ENCODE data around the gene DMTF1. TPM values are rescaled to one million over a fixed set of nuclear protein-coding genes. Genes with fewer than 3 reads are reported as not detected.

DMTF1 gene
- 49.2 and 83.7 TPM in 2 replicates for total RNA-seq

GRCh38 chr7:87152112-87152896, at the start of gene DMTF1:
TSS of gene DMTF1 (plus strand) at chr7:87152453. CDS start at chr7:87164942, 12,489 bp downstream.

GRCh38 chr7:87219545-87220025, 67.3 kb downstream of the DMTF1 start, which contains the start of gene TMEM243:
TSS of gene TMEM243 (minus strand) at chr7:87219732. CDS start at chr7:87219503, 229 bp downstream.

Other genes with a start within 250 kb of the DMTF1 start
- gene ELAPOR2, start 92.8 kb upstream of the DMTF1 start, total RNA-seq = 8.6 and 8.9 TPM in 2 replicates
- 27.2 and 33.5 TPM in 2 replicates for gene TMEM243, start 67.3 kb downstream of the DMTF1 start, total RNA-seq
- gene CROT, start 193.2 kb downstream of the DMTF1 start, total RNA-seq = 7.6 and 8.9 TPM in 2 replicates